Activated naive CD8-positive, alpha-beta T cell treated with anti-CD3 and anti-CD28 coated beads, Interleukin-2, amount 50 U/mL, for 24 hours (primary cell): ENCODE measurements around the gene RFX7.
"Not testable (repeated sequence)": the region's sequence is repeated elsewhere in the genome, so short reads cannot be mapped to it uniquely, and the experiment has no call there.

ENCODE experiments used
- ATAC-seq: fragments of 150-1000 bp; cut with Tn5 transposase; one replicate; pipeline ENCODE4 v1.10.0; 2021
- DNase-seq: peaks from one replicate; pipeline ENCODE4 v3.0.0; 2021
- H3K27ac Mint-ChIP-seq: one replicate; pipeline ENCODE4 v1.8.0; 2021; ENCODE audit warnings: mild to moderate bottlenecking, mixed read lengths
- H3K27me3 Mint-ChIP-seq: one replicate; pipeline ENCODE4 v1.8.0; 2021; ENCODE audit warnings: mixed read lengths
- H3K36me3 Mint-ChIP-seq: one replicate; pipeline ENCODE4 v1.8.0; 2021; ENCODE audit warnings: low read depth, mixed read lengths
- H3K4me1 Mint-ChIP-seq: one replicate; pipeline ENCODE4 v1.8.0; 2021; ENCODE audit warnings: mixed read lengths
- H3K4me3 Mint-ChIP-seq: one replicate; pipeline ENCODE4 v1.8.0; 2021; ENCODE audit warnings: mild to moderate bottlenecking, moderate library complexity, mixed read lengths
- H3K9me3 Mint-ChIP-seq: one replicate; pipeline ENCODE4 v1.8.0; 2021; ENCODE audit warnings: mixed read lengths

The RFX7 gene

GRCh38 chr15:56243163-56244037, at the start of gene RFX7:
RFX7 (minus strand) TSS chr15:56243879; CDS start chr15:56243285, 594 bp downstream.
- Mint-ChIP-seq H3K36me3 (peaks cover 13% of the 10 kb centered on the region), H3K27me3 (no peaks in the 10 kb centered on the region), H3K27ac (peak within 1 kb of the TSS; percentile 98), H3K4me3 (peak within 1 kb of the TSS; percentile 95), H3K9me3 (no peaks in the 10 kb centered on the region), H3K4me1 (peaks cover 50% of the 10 kb centered on the region)
- ATAC-seq, result peak; percentile 65
- peak; percentile 74 for DNase-seq

GRCh38 chr15:56292546-56293316, 49.1 kb upstream of the RFX7 start:
- Mint-ChIP-seq H3K27me3 (peaks cover 4% of the 10 kb centered on the region), H3K4me3 (no peak overlapping the region), H3K27ac (no peak overlapping the region), H3K4me1 (no peaks in the 10 kb centered on the region), H3K9me3 (peaks cover 11% of the 10 kb centered on the region), H3K36me3 (no peaks in the 10 kb centered on the region)
- DNase-seq (no peak), ATAC-seq (no peak)

- no peak for DNase-seq
- Mint-ChIP-seq H3K4me1 (no peaks in the 10 kb centered on the region), H3K27ac (no peak overlapping the region), H3K36me3 (no peaks in the 10 kb centered on the region), H3K4me3 (no peak overlapping the region), H3K9me3 (peaks cover 11% of the 10 kb centered on the region), H3K27me3 (peaks cover 4% of the 10 kb centered on the region)
- no peak for ATAC-seq
These were observed 48.1 kb upstream of the RFX7 start for GRCh38 chr15:56291741-56292140.

GRCh38 chr15:56286213-56286612, 42.5 kb upstream of the RFX7 start:
- Mint-ChIP-seq H3K27me3 (peaks cover 6% of the 10 kb centered on the region), H3K36me3 (no peaks in the 10 kb centered on the region), H3K27ac (no peak overlapping the region)

DNA sequence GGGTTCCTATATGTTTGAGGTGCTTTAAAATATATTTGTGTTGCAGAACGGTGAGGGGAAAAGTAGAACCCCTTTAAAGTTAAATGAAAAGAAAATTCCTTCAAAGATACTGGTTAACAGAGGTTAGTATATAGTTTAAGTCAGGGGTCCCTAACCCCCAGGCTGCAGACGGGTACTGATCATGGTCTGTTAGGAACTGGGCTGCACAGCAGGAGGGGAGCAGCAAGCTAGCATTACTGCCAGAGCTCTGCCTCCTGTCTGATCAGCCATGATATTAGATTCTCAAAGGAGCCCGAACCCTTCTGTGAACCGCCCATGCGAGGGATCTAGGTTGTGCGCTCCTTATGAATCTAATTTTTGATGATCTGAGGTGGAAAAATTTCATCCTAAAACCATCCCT, 37.5 kb upstream of the RFX7 start:
- peaks cover 2% of the 10 kb centered on the region for H3K27me3 Mint-ChIP-seq
- DNase-seq (no peak), ATAC-seq (no peak)
- H3K4me1 Mint-ChIP-seq, result no peaks in the 10 kb centered on the region
- no peak overlapping the region for H3K4me3 Mint-ChIP-seq
- no peak overlapping the region for H3K27ac Mint-ChIP-seq
- peaks cover 13% of the 10 kb centered on the region for H3K9me3 Mint-ChIP-seq
- peaks cover 2% of the 10 kb centered on the region for H3K36me3 Mint-ChIP-seq

More at GRCh38 chr15:56286213-56286612, 42.5 kb upstream of the RFX7 start:
- DNase-seq (no peak), ATAC-seq (no peak)
- no peak overlapping the region for H3K4me3 Mint-ChIP-seq
- no peaks in the 10 kb centered on the region for H3K4me1 Mint-ChIP-seq
- H3K9me3 Mint-ChIP-seq, result peaks cover 11% of the 10 kb centered on the region

GRCh38 chr15:56273724-56274123, 30.0 kb upstream of the RFX7 start:
- no peaks in the 10 kb centered on the region for H3K27me3 Mint-ChIP-seq
- no peak overlapping the region for H3K4me3 Mint-ChIP-seq
- DNase-seq (no peak), ATAC-seq (no peak)
- H3K9me3 Mint-ChIP-seq, result peaks cover 40% of the 10 kb centered on the region
- H3K4me1 Mint-ChIP-seq, result no peaks in the 10 kb centered on the region
- H3K36me3 Mint-ChIP-seq, result peaks cover 3% of the 10 kb centered on the region
- no peak overlapping the region for H3K27ac Mint-ChIP-seq

- no peak overlapping the region for H3K4me3 Mint-ChIP-seq
- no peak overlapping the region for H3K27ac Mint-ChIP-seq
- ATAC-seq (no peak), DNase-seq (no peak)
- no peaks in the 10 kb centered on the region for H3K4me1 Mint-ChIP-seq
- no peaks in the 10 kb centered on the region for H3K27me3 Mint-ChIP-seq
- H3K36me3 Mint-ChIP-seq, result peaks cover 1% of the 10 kb centered on the region
- H3K9me3 Mint-ChIP-seq, result peaks cover 32% of the 10 kb centered on the region
These were observed 28.8 kb upstream of the RFX7 start for GRCh38 chr15:56272454-56272853.

DNA sequence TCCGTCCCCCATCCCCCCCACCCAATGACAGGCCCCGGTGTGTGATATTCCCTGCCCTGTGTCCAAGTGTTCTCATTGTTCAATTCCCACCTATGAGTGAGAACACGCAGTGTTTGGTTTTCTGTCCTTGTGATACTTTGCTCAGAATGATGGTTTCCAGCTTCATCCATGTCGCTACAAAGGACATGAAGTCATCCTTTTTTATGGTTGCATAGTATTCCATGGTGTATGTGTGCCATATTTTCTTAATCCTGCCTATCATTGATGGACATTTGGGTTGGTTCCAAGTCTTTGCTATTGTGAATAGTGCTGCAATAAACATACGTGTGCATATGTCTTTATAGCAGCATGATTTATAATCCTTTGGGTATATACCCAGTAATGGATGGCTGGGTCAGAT, 22.8 kb upstream of the RFX7 start:
- not testable (repeated sequence) for H3K27ac Mint-ChIP-seq, DNase-seq, ATAC-seq, H3K27me3 Mint-ChIP-seq, H3K4me3 Mint-ChIP-seq, H3K36me3 Mint-ChIP-seq, H3K4me1 Mint-ChIP-seq
- H3K9me3 Mint-ChIP-seq, result peaks cover 13% of the 10 kb centered on the region

DNA sequence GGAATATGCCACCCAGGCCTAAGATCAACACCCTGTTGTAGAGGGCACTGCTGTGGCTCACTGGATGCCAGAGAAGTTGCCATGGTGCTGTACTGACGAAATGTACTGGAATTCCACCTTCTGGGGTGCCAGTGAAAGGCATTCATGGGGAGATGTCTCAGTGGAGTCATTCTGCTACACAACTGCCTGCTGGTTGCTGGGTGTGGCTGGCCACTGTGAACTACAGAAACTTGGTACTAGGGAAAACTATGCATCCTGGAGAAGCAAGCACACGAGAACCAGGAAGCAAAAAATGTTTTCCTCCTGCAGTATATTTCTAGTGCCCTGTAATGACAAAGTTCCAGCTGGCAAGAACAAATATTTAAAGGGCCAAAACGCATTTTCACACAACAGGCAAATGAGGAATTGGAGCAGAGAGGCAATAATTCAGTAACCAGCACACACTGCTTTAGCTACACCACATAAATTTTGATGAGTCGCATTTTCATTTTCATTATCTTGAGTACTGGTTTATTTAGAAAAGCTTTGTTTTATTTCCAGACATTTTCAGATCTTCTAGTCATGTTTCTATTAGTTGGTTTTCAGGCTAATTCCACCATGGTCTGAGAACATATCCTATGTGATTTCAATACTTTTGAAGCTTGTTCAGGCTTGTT, 18.3 kb upstream of the RFX7 start:
- no peak for DNase-seq
- no peaks in the 10 kb centered on the region for H3K9me3 Mint-ChIP-seq

DNA sequence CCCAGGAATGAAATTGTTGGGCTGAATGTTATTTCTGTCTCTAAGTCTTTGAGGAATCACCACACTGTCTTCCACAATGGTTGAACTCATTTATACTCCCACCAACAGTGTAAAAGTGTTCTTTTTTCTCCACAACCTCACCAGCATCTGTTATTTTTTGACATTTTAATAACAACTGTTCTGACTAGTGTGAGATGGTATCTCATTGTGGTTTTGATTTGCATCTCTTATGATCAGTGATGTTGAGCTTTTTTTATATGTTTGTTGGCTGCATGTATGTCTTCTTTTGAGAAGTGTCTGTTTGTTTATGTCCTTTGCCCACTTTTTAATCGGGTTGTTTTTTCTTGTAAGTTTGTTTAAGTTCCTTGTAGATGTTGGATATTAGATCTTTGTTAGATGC, 13.6 kb upstream of the RFX7 start:
- not testable (repeated sequence) for H3K27me3 Mint-ChIP-seq, DNase-seq, H3K27ac Mint-ChIP-seq, H3K4me3 Mint-ChIP-seq, H3K36me3 Mint-ChIP-seq, H3K4me1 Mint-ChIP-seq, H3K9me3 Mint-ChIP-seq, ATAC-seq

More for the DNA sequence above, 18.3 kb upstream of the RFX7 start:
- no peak overlapping the region for H3K27ac Mint-ChIP-seq
- ATAC-seq, result no peak
- H3K36me3 Mint-ChIP-seq, result no peaks in the 10 kb centered on the region
- no peak overlapping the region for H3K4me3 Mint-ChIP-seq
- H3K27me3 Mint-ChIP-seq, result no peaks in the 10 kb centered on the region
- H3K4me1 Mint-ChIP-seq, result no peaks in the 10 kb centered on the region

- ATAC-seq (no peak), DNase-seq (no peak)
- Mint-ChIP-seq H3K27ac (no peak overlapping the region), H3K9me3 (no peaks in the 10 kb centered on the region), H3K27me3 (peaks cover 10% of the 10 kb centered on the region), H3K4me1 (no peaks in the 10 kb centered on the region), H3K36me3 (no peaks in the 10 kb centered on the region), H3K4me3 (no peak overlapping the region)
These were observed 10.6 kb upstream of the RFX7 start for GRCh38 chr15:56254265-56254664.

GRCh38 chr15:56252386-56252785, 8.7 kb upstream of the RFX7 start:
- no peak for DNase-seq
- peaks cover 10% of the 10 kb centered on the region for H3K27me3 Mint-ChIP-seq
- H3K36me3 Mint-ChIP-seq, result no peaks in the 10 kb centered on the region
- no peak overlapping the region for H3K4me3 Mint-ChIP-seq
- no peak overlapping the region for H3K27ac Mint-ChIP-seq
- no peaks in the 10 kb centered on the region for H3K9me3 Mint-ChIP-seq
- H3K4me1 Mint-ChIP-seq, result no peaks in the 10 kb centered on the region
- no peak for ATAC-seq

- Mint-ChIP-seq H3K27me3 (peaks cover 10% of the 10 kb centered on the region), H3K36me3 (no peaks in the 10 kb centered on the region), H3K9me3 (no peaks in the 10 kb centered on the region), H3K27ac (no peak overlapping the region), H3K4me1 (no peaks in the 10 kb centered on the region), H3K4me3 (no peak overlapping the region)
- ATAC-seq, result no peak
- no peak for DNase-seq
These were observed 7.8 kb upstream of the RFX7 start for GRCh38 chr15:56251315-56252095.

DNA sequence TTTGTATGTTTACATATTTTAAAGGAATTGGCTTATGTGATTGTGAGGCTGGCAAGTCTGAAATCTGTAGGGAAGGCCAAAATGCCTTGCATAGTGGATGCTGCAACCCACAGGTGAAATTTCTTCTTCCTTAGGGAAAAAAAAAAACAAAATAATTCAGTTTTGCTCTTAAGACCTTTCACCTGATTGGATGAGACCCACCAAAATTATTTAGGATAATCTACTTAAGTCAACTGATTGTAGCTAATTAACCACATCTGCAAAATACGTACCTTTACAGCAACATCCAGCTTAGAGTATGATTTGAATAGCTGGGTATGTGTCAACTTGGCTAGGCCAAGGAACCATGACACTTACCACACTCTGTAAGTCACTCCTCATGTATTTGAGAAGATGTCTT, 6.9 kb upstream of the RFX7 start:
- Mint-ChIP-seq H3K4me3 (no peak overlapping the region), H3K9me3 (no peaks in the 10 kb centered on the region), H3K4me1 (peaks cover 8% of the 10 kb centered on the region), H3K36me3 (no peaks in the 10 kb centered on the region), H3K27ac (no peak overlapping the region), H3K27me3 (peaks cover 6% of the 10 kb centered on the region)
- ATAC-seq (no peak), DNase-seq (no peak)
